CD4-positive, alpha-beta T cell treated with Interleukin-17A for 4 hours (primary cell): ENCODE data around the gene RCOR1.

ENCODE experiments used
- DNase-seq: peaks from one replicate; pipeline ENCODE4 v3.0.0-alpha.2; 2020; ENCODE audit warnings: mixed read lengths

RCOR1 gene

DNA sequence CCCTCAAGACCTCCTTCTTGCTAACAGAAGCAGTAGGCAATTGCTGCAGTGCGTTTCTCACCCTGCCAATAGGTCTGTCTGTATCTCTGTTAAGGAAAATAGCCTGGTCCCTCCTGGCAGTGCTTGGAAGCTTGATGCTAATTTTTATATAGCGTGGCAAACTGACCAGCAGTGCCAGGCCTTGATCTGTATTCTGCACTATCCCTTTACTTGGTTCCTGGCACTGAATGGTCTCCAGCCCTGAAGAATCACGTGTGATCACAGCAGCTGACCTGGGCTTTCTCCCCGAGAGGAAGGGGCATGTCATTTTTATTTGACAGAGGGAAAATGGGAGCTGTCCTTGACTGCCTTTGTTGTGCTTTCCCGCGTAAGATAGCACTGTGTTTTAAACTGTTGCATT lies 136.1 kb downstream of the RCOR1 start:
- DNase-seq: no peak

DNA sequence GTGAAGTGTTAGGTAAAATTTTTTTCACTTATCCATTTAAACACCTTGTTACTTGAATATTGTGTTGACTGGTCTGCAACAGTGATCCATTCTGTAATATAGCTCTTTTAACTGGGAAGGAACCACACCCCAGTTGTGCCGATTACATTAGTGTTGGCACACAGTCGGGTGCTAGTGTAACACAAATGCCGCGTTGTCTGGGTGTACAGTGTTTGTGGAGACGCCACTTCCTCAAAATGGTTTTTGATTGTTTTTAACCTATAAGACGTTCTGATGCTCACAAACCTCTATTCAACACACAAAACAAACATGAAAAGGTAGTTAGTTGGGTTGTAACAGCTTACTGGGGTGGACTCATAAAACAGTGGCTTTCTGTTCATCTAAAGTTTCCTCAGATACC lies 136.8 kb downstream of the RCOR1 start:
- DNase-seq: no peak

DNA sequence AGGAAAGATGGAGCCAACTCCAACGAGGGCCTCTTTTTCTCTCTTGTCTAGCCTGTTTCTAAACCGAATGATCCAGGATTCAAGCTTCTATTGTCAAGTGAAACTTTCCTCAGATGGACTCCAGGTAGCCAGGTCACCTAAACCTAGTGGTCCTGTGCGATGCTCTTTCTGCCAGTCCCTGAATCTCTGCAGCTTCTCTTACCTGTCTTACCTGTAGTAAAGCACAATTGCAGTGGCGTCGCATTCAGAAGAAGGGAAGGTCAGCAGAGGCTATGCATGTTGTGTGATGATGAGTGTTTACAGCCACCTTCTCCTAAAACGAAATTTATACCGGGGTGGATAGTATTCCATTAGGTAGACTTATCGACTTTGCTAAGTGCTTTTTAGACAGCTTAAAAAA lies 137.4 kb downstream of the RCOR1 start:
- DNase-seq: no peak

DNA sequence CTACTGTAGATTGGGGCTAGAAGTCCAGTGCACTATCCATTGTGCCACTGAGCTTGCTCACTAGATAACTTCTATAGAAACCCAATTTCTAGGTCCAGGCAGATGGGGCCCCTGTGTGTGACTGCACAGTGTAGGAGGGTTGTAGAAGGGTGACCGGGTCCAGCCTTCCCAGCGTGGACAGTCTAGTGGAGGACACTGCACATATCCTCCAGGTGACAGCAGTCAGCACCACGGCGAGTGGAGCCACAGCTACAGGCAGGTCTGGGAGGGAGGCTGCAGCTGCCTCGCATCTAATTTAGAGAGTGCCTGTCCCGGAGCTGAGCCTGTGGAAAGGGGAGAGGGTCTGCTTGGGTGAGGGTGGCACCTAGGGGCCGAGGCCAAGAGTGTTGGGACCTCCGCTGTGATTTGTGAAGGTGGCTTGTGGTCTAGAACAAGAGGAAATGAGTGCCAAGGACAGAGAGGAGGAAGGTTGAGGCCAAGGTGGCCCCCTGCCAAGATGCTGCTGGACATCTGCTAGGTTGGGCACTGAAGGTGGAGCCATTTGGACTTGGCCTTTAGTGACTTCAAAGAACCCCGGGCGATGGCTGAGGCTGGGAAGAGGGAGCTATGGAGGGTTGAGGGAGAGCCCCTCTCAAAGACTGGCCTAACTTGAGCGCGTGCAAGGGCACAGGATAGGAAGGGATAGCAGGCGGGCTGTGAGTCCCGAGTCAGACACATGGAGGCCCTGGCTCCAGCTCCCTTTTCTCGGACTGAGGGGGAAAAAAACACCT lies 138.8 kb downstream of the RCOR1 start:
- no peak for DNase-seq

DNA sequence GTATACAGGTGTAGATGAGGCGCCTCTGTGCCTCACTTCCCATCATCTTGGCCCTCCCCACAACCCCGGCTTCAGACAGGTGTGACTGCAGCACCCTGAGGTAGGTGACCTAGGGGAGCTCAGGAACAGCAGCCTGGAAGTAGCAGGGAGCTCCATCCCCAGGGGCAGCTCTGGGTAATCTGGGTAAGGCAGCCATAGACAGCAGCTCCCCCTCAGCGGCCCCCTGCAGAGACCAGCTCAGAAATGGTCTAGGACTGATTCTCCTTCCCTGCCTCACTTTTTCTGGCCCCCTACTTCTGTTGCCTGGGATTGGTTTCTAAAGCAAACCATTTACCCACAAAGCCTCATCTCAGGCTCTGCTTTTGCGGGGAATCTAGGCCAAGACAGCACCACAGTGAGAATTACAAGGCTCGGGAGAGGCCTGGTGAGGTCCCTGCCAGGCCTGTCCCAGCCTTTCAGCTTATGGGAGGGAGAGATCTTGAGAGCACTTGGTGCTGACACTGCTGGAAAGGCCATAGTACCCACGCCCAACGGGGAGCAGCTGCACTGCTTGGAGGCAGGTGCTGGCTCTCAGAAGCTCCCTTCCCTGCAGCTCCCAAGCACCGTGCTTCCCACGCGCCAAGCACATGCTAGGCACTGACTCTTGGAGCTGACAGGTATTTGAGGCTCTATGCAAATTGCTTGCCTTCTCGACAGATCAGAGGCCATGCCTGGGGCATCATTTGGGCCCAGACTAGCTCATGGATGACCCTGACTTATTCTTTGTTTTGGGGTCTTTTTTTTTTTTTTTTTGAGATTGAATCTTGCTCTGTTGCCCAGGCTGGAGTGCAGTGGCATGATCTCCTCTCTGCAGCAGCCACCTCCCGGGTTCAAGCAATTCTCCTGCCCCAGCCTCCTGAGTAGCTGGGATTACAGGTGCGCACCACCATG lies 139.7 kb downstream of the RCOR1 start:
- DNase-seq: no peak

DNA sequence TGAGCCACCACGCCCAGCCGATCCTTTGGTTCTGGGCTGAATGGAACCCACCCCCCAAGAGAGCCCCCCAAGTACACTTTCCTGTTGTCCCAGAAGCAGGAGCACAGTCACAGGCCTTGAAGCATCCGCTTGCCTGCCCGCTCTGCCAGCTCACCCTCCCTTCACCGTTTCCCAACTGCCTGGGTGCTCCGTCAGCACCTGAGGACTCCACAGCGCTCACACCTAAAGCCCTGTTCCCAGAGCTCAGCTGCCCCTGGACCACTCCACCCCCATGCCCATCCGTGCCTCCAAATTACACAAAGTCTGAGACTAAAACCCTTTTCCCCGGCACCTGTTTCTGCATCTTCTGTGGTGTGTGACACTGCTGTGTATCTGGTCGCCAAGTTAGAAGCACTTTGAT lies 140.5 kb downstream of the RCOR1 start:
- no peak for DNase-seq

DNA sequence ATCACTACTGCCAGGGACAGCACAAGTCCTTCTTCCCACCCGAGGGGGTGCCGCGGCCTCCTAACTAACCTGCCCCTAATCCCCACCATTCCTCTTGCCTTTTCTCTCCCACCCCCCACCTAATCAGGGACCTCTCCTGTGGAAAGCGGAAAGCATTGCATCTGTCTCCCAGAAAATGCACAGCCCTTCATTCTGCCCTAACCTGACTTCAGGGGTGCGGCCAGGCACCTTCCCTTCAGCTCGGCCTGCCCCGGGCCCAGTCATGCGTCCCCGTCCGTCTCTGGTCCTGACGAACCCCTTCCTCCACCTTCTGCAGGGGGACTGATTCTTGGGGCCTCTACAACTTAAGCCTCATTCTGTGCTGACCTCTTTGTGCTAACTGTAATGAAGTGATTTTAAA lies 140.9 kb downstream of the RCOR1 start:
- no peak for DNase-seq

DNA sequence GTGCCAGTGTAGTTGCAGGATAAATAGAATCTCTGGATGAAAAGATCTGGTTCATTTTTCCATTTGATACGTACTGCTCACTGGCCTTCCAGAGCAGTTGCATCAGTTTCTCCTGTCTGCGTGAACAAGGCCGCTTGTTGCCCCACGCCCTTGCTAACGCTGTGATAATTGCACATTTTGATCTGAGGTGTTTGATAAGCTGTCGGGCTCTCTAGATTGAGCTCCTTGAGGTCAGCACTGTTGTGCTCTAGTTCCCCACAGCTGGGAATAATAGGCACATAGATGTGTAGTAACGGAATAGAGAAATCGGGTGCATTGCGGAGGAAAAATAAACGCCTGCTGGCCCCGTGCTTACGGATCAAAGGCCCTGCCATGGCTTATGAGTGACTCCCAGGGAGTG lies 142.0 kb downstream of the RCOR1 start:
- no peak for DNase-seq

DNA sequence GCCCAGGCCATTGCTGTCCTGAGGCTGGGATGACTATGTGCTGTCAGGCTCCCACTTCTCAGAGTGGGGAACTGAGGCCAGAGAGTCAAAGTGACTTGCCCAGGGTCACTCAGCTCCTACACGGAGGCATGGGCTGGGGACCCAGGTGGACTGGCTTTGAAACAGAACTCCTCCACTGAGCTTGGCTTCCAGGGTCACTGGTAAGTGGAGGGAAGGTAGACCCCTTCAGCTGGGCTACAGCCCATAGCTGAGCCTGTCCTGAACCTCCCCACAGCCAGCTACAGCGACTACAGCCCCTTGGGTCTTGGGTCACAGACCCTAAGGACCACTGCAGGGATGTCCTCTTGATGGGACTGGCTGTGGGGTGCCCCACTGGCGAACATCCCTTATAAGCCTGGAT lies 144.5 kb downstream of the RCOR1 start:
- DNase-seq: no peak

DNA sequence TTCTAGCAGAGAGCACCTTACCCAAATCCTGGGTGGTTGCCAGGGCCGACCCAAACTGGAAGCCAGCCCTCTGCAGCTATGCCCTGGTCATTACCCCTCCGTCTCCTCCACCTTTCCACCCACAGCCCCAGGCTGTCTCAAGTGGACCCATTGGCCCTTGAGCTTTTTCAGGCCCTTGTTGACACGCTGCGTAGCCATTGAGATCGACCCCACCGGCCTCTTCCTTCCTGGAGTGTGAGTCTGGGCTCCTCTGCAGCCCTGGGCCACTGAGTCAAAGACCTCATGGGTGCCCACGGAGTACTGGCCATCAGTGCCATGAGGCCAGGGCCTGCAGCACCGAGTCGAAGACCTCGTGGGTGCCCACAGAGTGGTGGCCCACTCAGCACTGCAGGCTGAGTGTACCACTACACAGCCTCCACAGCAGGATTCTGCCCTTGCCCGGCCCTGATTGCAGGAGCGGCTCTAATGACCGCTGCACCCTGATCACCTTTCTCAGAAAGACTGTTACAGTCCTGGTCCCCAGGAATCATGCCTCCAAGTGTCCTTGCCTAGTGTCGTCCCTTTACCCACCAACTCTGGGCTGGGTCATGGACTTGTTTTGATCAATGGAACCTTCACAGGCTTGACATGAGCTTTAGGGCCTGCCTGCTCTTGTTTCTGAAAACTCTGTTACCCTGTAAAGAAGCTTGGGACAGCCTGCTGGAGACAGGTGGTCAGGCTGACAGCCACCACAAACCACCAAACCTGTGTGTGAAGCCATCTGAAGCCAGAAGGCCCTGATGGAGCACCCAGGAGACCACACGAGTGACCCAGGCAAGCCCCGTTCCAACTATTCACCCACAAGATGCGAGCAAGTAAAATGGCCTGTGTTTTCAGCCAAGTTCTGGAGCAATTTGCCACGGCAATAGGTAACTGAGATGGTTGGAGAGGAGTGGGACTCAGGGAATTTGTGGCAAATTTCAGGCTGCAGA lies 145.2 kb downstream of the RCOR1 start:
- no peak for DNase-seq

DNA sequence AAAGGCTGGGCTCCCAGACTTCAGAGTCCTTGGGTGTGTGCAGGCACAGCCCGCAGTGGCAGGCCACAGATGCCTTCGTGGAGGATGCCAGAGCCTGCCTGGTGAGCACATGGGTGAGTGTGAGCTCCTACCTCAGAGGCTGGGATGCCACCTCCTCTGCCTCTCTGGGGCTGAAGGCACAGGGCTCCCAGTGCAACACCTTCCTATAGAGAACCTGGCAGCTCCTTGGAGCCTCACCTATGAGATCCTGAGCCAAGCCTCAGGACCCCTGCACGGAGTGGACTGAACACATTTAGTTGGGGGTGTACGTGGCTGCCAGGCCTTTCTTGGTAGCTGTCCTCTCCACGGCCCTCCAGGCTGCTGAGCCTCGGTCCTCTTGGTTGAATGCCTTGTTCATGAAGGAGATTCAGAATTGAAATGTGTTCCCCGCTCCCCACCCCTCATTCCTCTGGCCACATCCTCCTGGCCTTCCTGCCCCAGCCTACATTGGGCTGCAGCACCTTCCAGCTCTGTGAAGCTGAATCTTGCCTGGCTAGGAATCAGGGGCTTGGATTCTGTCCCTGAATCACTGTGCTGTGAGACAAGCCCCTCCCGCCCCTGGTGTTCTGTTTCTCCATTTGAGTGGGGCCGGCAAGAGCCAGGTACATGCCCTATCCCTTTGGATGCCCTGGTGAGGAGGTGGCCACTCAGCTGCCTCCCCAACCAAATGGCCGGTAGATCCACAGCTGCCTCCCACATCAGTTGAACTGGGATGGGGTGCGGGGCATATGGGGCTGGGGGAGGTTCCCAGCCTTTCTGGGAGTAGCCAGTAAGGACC lies 146.1 kb downstream of the RCOR1 start:
- no peak for DNase-seq

DNA sequence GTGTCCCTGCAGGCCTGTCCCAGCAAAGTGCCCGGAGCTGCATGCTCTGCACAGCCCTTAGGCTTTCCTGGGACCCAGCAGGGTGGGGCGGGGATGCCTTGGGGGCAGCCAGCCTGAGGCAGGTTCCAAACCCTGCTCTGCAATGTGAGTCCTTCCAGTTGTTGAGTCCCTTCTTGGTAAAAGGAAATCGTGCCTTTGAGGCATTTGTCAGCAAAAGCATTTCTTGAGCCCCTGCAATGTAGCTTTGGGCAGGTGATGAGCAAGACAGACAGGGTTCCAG lies 146.7 kb downstream of the RCOR1 start:
- no peak for DNase-seq

DNA sequence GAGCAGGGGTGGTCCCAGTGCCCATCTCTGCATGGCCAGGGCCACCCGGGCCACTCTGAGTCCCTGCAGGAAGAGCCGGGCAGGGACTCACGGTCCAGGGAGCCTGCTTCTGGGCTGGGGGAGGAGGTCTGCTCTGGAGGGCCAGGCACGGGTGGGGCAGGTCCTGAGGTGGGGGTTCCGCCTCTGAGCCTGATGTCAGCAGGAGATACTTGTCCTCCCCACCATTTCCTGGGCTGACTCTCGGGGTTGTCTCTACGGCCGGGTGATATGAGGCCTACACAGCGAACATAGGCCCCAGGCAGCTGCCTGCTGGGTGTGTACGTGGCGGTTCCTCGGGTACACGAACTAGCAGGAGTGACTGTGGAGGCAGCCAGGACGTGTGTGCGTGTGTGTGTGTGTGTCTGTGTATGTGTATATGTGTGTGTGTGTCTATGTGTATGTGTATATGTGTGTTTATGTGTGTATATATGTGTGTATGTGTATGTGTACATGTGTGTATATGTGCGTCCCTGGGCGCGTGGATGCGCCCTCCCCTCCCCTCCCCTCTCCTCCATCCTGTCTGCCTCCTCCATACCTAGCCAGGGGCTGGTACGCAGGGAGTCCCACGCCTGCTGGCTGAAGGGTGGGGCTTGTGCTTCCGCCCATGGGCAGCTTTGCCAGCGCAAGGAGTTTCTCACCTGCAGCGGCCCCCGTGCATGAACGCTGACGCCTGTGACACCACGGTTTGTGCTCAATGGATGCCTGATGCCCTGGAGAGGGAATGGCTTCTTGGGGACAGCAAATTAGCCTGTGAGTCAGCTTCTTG lies 154.4 kb downstream of the RCOR1 start:
- no peak for DNase-seq

DNA sequence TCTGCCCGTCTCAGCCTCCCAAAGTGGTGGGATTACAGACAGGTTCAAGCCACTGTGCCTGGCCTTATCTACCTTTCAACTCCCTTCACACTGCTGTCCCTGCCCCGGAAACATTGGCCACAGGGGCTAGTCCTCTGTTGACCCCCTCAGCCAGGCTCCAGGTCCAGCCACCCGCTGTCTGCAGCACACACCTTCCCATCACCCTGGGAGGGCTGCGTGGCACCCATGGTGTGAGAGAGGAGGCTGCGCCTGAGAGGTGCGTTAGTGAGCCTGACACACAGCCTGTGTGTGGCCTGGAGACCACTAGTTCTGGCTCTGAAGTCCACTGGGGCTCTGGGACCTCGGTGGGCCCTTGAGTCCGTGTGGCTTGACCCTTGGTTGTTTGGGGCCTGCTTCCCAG lies 156.4 kb downstream of the RCOR1 start:
- DNase-seq: no peak

DNA sequence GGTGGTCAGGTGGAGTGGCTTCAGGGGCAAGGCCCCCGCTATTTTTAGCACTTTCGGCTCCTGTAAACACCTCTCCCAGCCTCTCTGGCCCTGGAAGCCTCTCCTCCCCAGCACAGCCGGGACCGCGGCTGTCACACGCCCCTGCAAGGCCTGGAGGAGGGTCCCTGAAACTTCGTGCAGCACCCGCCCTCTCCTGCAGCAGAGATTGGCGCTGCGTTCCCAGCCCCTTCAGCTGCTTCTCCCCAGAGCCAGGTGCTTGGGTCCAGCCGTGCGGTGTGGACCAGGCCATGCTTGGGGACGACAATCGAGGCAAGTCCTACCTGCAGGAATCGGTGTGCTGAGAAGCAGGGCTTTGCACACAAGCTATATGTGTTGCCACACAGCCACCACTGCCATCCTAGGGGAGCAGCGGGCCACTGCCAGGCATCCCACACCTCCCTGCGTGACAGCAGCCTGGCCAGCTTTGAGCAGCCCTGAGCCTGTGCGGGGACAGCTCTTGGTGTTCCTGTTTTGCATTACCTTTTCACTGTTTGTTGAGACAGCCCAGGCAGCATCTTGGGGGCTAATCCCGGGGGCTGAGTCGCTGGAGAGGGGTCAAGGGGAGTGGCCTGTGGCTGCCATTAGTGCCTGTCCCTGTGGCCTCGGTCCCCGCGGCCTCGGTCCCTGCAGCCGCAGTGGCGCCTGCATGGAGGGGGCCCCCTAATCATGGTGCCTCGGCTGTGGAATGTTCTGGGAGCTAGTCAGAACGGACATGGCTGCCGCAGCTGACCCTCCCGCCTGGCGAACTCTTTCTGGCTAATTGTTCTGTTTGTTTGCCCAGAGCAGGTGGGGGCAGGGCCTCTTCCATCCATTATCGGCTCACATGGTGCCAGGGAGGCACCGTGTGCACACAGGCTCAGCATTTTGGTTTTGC lies 157.2 kb downstream of the RCOR1 start:
- no peak for DNase-seq

DNA sequence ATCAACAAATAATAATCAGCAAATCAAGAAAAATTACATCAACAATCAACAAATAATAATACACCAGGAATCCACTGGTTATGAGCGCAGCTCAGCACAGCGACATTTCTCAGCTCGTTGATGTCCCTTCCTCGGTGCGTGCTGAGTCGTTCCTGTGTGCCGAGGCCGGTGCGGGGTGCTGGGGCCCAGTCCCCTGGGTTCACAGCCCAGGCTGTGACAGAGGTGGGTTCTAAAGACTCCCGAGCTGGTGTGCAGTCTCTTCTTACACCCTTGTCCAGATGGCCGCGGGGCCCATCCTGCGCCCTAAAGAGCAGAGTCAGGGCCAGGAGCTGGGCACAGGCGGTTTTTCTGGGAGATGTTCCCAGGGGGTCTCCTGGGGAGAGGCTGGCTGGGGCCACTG lies 157.9 kb downstream of the RCOR1 start:
- no peak for DNase-seq

DNA sequence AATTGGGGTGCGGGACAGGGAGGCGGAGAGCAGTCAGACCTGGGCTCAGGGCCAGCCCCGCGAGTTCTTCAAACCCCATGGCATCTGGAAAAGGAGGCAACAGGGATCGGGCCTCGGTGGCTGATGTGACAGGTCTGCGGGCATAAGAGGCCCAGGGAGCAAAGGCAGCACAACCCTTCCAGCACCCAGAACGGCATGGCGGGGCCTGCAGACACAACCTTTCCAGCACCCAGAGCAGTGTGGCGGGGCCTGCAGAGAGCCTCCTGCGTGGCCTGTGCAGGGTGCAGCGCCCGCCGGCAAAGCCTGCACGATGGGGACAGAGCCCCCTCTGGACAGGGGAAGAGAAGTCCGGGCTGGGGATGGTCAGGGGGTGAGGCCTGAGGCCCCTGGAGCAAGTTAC lies 158.6 kb downstream of the RCOR1 start:
- DNase-seq: no peak

DNA sequence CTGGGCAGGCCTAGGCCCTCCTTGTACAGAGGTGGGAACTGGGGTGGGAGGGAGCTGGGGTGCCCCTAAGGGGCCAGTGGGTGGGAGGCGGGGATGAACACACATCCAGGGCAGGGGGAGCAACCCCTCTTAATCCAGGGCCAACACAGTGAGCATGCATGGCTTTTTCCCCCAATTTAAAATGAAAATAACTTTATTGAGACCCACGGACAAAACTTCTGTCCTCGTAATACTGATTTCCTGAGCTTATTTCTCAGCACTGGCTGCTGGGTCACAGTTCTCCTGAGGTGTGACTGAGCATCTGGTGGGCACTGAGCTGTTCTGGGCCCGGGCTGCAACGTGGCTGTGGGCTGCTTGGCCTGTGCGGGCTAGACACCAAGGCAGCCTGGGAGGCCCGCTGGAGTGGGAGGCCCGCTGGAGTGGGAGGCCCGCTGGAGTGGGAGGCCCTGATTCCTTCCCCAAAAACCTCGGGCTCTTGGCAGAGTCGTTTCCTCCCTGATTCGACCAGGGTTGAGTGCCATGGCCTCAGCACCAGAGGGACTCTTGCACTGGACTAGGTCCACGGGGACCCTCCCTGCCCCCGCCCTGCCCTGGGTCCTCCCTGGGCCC lies 159.9 kb downstream of the RCOR1 start:
- DNase-seq: no peak

DNA sequence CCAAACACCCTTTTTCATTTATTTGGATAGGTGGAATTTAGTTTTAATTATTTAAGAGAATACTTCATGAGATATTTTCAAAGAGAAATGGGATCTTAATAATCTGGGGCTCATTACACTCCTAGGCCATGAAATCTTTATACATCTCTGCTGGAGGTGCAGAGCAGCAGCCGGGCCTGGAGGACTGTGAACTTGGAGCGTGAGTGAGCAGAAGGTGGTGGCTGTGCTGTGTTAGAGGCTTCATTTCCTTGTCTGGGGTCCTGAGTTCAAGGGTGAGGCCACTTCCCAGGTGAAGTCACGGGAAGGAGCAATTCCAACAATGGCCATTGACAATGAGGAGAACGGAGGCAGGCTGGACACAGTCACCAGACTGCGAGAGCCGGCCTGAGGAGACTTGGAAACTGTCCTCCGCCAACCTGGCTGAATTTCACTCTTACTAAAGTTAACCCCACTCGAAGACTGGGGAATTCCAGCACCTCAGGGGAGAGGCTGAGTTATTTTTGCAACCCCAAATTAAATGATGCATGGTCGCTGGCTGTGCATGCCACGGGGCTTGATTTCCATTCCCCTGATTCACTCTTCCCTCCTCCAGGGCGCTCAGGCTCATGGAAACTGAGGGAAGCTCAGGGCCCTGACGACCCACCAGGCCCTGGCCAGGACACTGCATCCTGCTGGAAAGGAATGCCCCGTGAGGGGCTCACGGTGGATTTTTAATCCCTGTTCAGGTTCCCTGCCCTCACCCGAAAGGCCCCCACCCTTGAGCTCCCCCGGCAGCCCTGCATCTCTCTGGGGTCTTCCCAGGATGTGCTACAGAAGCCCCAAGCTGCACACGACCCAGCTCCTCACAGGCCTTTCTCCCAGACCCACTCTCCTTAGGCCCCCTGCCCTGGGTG lies 162.2 kb downstream of the RCOR1 start:
- DNase-seq: no peak
